CD4-positive, alpha-beta T cell treated with Interleukin-6 at 100 ng/mL for 8 hours (primary cell): ENCODE measurements around the gene RRP1B.

Experiments used
- DNase-seq: peaks from one replicate; pipeline ENCODE4 v3.0.0-alpha.2; 2020; ENCODE audit warnings: mixed read lengths, low spot score

Gene RRP1B

GRCh38 chr21:43721206-43721605 lies 61.8 kb downstream of the RRP1B start:
- no peak for DNase-seq

GRCh38 chr21:43721939-43722338 lies 62.6 kb downstream of the RRP1B start:
- no peak for DNase-seq

- no peak for DNase-seq
Observed at GRCh38 chr21:43723648-43724047, 64.3 kb downstream of the RRP1B start.

GRCh38 chr21:43726686-43727518 lies 67.5 kb downstream of the RRP1B start:
- DNase-seq: no peak

GRCh38 chr21:43727519-43728153 lies 68.3 kb downstream of the RRP1B start:
- DNase-seq: no peak

- no peak for DNase-seq
Observed at GRCh38 chr21:43728154-43728466, 68.8 kb downstream of the RRP1B start.

- peak; percentile 63 for DNase-seq
Observed at GRCh38 chr21:43728467-43729390, 69.4 kb downstream of the RRP1B start.

GRCh38 chr21:43731476-43731875 lies 72.1 kb downstream of the RRP1B start:
- DNase-seq: no peak

GRCh38 chr21:43731891-43732711 lies 72.7 kb downstream of the RRP1B start:
- DNase-seq: no peak

- no peak for DNase-seq
Observed at GRCh38 chr21:43733060-43733459, 73.7 kb downstream of the RRP1B start.

- no peak for DNase-seq
Observed at GRCh38 chr21:43733529-43734071, 74.2 kb downstream of the RRP1B start.

GRCh38 chr21:43734131-43734927 lies 75.0 kb downstream of the RRP1B start:
- DNase-seq: no peak

GRCh38 chr21:43734928-43735229 lies 75.5 kb downstream of the RRP1B start:
- no peak for DNase-seq

GRCh38 chr21:43735236-43736091 lies 76.1 kb downstream of the RRP1B start:
- DNase-seq: no peak

GRCh38 chr21:43736224-43736883 lies 77.0 kb downstream of the RRP1B start:
- no peak for DNase-seq

- no peak for DNase-seq
Observed at GRCh38 chr21:43737158-43737950, 78.0 kb downstream of the RRP1B start.

- no peak for DNase-seq
Observed at GRCh38 chr21:43739621-43740435, 80.5 kb downstream of the RRP1B start.
